HG02885 (cell line): ENCODE data around the gene RNF40.
A peak's percentile ranks its signal among the peaks of the same experiment; 100 is the strongest.
"Not testable (repeated sequence)": the region's sequence is repeated elsewhere in the genome, so short reads cannot be mapped to it uniquely, and the experiment has no call there.

Experiments used
- ATAC-seq: cut with Tn5 transposase; IDR thresholded peaks from one replicate; pipeline ENCODE4 v1.9.1; 2021; ENCODE audit warnings: mild to moderate bottlenecking; ENCODE audit not compliant: unreplicated experiment, poor library complexity

The RNF40 gene

DNA sequence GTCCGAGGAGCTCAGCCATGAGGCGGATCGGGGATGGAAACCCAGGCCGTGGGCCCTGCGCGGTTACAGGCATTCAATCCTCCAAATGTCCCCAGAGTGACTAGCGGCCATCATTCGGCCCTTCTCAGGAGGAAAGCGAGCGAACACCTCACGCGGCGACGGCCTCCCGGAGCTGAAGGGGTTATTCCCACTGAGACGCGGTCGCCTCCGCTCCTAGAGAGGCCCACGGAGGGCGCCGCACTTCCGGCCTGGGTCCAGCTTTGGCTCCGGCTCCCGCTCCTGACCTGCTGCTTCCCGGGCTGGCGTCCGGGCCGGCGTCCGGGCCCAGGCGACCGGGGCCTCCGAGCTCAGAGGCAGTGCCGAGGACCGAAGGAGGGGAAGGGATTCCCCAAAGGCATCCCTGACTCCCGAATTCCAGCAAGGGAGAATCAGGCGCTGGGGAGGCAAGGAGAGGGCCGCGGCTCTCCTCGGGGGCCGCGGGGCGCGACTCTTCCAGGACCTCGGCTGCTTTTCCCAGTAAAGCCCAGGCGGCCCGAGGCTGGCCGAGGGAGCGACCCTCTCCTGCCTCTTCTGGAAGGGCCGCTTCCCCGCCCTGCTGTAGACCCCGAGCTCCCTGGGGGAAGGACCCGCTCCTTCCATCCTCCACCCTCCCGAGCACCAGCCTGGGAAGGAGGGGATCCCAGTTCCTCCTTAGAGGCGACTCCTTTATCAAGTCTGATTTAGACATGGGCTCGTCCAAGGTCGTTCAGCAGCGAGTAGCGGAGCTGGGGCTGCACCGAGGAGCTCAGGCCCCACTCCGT lies 43.4 kb downstream of the RNF40 start:
- no peak for ATAC-seq

DNA sequence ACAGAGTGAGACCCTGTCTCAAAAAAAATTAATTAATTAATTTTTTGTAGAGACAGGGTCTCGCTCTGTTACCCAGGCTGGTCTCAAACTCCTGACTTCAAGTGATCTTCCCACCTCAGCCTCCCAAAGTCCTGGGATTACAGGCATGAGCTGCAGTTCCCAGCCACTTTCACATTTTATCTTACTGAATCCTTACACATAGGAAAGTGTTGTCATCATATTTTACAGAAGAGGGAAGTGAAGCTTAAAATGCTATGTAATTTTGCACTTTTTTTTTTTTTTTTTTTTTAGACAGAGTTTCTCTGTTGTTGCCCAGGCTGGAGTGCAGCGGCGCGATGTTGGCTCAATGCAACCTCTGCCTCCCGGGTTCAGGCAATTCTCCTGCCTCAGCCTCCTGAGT lies 46.0 kb downstream of the RNF40 start:
- no peak for ATAC-seq

GRCh38 chr16:30808890-30809426 lies 46.8 kb downstream of the RNF40 start:
- ATAC-seq, result not testable (repeated sequence)

- ATAC-seq, result not testable (repeated sequence)
These were observed 47.6 kb downstream of the RNF40 start for GRCh38 chr16:30809675-30810074.

- ATAC-seq, result peak; percentile 2
These were observed 51.7 kb downstream of the RNF40 start for GRCh38 chr16:30813821-30814189.

DNA sequence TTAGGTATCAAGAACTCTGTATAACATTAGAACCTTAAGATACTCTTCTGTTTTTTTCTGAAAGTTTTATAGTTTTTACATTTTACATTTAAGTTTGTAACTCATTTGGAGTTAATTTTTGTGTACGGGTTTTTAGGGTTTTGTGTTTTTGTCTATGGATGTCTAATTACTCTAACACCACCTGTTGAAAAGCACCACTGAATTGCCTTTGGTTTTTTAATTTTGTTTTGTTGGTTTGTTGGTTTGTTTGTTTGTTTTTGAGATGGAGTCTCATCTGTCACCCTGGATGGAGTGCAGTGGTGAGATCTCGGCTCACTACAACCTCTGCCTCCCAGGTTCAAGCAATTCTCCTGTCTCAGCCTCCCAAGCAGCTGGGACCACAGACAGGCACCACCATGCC lies 54.6 kb downstream of the RNF40 start:
- ATAC-seq, result no peak

DNA sequence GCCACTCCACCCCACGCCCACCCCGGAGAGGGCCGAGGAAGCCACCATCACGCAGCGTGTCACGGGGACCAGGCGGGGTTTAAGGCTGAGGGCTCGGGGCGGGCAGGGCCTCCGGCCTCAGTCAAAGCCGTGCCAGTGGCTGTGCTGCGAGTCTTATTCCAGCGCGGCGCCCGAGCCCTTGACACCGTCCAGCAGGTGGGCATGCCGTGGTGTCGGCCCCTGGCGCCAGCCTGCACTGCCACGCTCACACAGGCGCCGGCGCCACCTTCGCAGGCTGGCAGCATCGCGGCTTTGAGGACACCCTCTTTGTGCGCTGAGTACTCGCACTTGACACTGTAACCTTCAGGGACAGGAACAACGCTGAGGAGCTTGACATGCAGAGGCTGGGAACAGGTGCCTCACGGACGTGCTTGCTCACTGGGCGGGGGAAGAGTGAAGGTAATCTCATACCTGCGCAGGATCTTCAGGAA lies 58.9 kb downstream of the RNF40 start:
- no peak for ATAC-seq

DNA sequence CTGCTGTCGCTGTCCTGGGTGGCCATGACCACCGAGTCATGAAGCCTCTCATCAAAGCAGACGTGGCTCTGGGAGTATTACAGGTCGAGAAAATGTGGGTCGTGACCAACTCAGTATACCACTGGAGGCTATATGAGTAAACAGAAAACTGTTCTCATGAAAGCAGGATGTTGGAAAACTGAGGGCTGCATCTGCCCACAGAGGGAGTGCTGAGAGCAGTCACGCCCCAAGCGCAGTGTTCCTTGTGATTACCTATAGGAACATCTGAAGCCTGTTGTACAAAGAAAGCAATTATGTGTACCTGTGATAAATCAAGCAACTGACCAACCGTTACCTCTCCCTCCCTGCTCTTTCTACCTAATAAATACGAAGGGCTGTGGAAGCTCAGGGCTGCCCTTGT lies 59.3 kb downstream of the RNF40 start:
- ATAC-seq, result not testable (repeated sequence)

DNA sequence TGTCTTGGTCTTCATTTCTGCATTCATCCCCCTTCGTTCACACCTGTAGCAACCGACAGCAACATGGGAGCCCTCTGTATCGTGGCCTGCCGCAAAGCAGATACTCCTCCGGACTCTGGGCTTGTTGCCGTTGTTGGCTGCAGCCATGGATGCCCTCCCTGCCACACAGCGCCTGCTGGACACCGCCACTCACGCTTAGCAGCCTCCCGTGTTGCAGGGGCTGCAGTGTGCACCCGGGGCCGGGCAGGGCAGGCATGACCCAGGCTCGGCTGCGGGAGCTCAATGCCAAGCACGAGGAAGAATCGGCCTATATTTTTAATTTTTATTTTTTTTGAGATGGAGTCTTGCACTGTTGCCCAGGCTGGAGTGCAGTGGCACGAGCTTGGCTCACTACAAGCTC lies 59.8 kb downstream of the RNF40 start:
- no peak for ATAC-seq
